ENCODE data around the gene HOXC11. TPM values are rescaled to one million over a fixed set of nuclear protein-coding genes. Genes with fewer than 3 reads are reported as not detected.
A peak's percentile ranks its signal among the peaks of the same experiment; 100 is the strongest.

The HOXC11 gene
- total RNA-seq, 4 donors from 2014 or later = 4.9 to 10.7 (median 6.2) TPM

- TF ChIP-seq CTCF (IDR thresholded peaks at IDR 0.05) (no peak), POLR2A (IDR thresholded peaks at IDR 0.05) (no peak)
- H3K4me3 ChIP-seq (ENCODE audit: low read depth, poor library complexity, severe bottlenecking) = no peak overlapping the region
- 10 to 11% methylated on average over 3 of the region's 3 CpGs for WGBS, 2 donors
- no peak for DNase-seq (ENCODE audit: low spot score in 2 of 2)
- intact Hi-C loops (cut with DNase I; ENCODE audit: low total_unique reads) = no loop called here
These were observed 30.7 kb downstream of the HOXC11 start for GRCh38 chr12:54003625-54004024.

- WGBS, 2 donors = 44 to 59% methylated on average over 20 of the region's 20 CpGs
- intact Hi-C loops (cut with DNase I; ENCODE audit: low total_unique reads) = no loop called here
- no peak overlapping the region for H3K4me3 ChIP-seq (ENCODE audit: low read depth, poor library complexity, severe bottlenecking)
- DNase-seq (ENCODE audit: low spot score in 2 of 2) = no peak
- no peak for TF ChIP-seq POLR2A (IDR thresholded peaks at IDR 0.05)
- TF ChIP-seq CTCF (IDR thresholded peaks at IDR 0.05) = no peak
These were observed 31.3 kb downstream of the HOXC11 start for GRCh38 chr12:54004063-54004840.

- H3K4me3 ChIP-seq (ENCODE audit: low read depth, poor library complexity, severe bottlenecking) = no peak overlapping the region
- WGBS, 2 donors = 36 to 54% methylated on average over 31 of the region's 31 CpGs
- TF ChIP-seq POLR2A (IDR thresholded peaks at IDR 0.05) = no peak
- no peak for TF ChIP-seq CTCF (IDR thresholded peaks at IDR 0.05)
- intact Hi-C loops (cut with DNase I; ENCODE audit: low total_unique reads) = no loop called here
- DNase-seq (ENCODE audit: low spot score in 2 of 2) = no peak
These were observed 32.1 kb downstream of the HOXC11 start for GRCh38 chr12:54004841-54005530.

DNA sequence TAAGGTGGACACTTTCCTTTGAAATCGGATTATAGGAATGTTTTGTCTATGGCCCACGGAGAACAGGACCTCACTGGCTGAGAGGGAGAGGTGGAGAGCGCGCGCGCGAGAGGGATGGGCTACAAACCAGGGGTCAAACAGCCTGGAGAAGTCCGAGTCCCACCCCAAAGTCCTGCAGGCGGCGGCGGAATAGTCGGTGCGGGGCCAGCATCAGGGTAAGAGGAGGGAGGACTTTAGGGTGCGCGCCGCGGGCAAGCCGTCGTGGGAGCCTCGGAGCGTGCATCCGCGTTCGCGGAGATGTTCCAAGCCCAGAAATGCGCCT is 32.6 kb downstream of the HOXC11 start:
- no peak for DNase-seq (ENCODE audit: low spot score in 2 of 2)
- no peak for TF ChIP-seq CTCF (IDR thresholded peaks at IDR 0.05)
- no peak for TF ChIP-seq POLR2A (IDR thresholded peaks at IDR 0.05)
- intact Hi-C loops (cut with DNase I; ENCODE audit: low total_unique reads) = no loop called here
- no peak overlapping the region for H3K4me3 ChIP-seq (ENCODE audit: low read depth, poor library complexity, severe bottlenecking)
- WGBS, 2 donors = 32 to 37% methylated on average over 26 of the region's 26 CpGs

- WGBS, 2 donors = 7 to 12% methylated on average over 39 of the region's 39 CpGs
- H3K4me3 ChIP-seq (ENCODE audit: low read depth, poor library complexity, severe bottlenecking) = no peak overlapping the region
- TF ChIP-seq CTCF (IDR thresholded peaks at IDR 0.05) (peak in 1 of 3 donors; percentile 72), POLR2A (IDR thresholded peaks at IDR 0.05) (no peak)
- DNase-seq (ENCODE audit: low spot score in 2 of 2) = peak; percentile 90 to 98
- intact Hi-C loops (cut with DNase I; ENCODE audit: low total_unique reads) = loop anchor here (2.0 kb wide), 1 partner anchor 197 kb away; no protein-coding TSS in a partner anchor
These were observed 33.1 kb downstream of the HOXC11 start for GRCh38 chr12:54005853-54006558.
